GM04503 (cell line): ENCODE measurements around the gene PATE3.

ENCODE experiments used
- DNase-seq: peaks from one replicate; pipeline ENCODE4 v3.0.0-alpha.2; 2012; ENCODE audit warnings: low read depth

Gene PATE3

GRCh38 chr11:125787827-125788226, at the start of gene PATE3:
Gene PATE3 (plus strand): TSS chr11:125788127. CDS start chr11:125788152, 25 bp downstream.
- no peak for DNase-seq

GRCh38 chr11:125740617-125741016, 47.3 kb upstream of the PATE3 start:
- no peak for DNase-seq

- no peak for DNase-seq
These were observed 44.2 kb upstream of the PATE3 start for GRCh38 chr11:125743681-125744080.

- DNase-seq = no peak
These were observed 41.9 kb upstream of the PATE3 start, which contains the start of gene PATE1 for GRCh38 chr11:125745979-125746378. Gene PATE1 (plus strand): TSS chr11:125746279. CDS start chr11:125746305, 26 bp downstream.

- no peak for DNase-seq
These were observed 37.3 kb upstream of the PATE3 start for GRCh38 chr11:125750629-125751028.

GRCh38 chr11:125756050-125756449, 31.9 kb upstream of the PATE3 start:
- no peak for DNase-seq

- DNase-seq = no peak
These were observed 25.5 kb upstream of the PATE3 start for GRCh38 chr11:125762445-125762844.

- DNase-seq = no peak
These were observed 24.4 kb upstream of the PATE3 start for GRCh38 chr11:125763483-125763882.

- no peak for DNase-seq
These were observed 21.7 kb upstream of the PATE3 start for GRCh38 chr11:125766251-125766650.

GRCh38 chr11:125768336-125769046, 19.4 kb upstream of the PATE3 start:
- DNase-seq = no peak

GRCh38 chr11:125770583-125770982, 17.3 kb upstream of the PATE3 start:
- no peak for DNase-seq

GRCh38 chr11:125772834-125773505, 15.0 kb upstream of the PATE3 start:
- peak; percentile 89 for DNase-seq

GRCh38 chr11:125773516-125773915, 14.4 kb upstream of the PATE3 start:
- no peak for DNase-seq

GRCh38 chr11:125777309-125777708, 10.6 kb upstream of the PATE3 start:
- peak; percentile 21 for DNase-seq

- no peak for DNase-seq
These were observed 9.2 kb upstream of the PATE3 start, which contains the start of gene PATE2 for GRCh38 chr11:125778728-125779127. Gene PATE2 (minus strand): TSS chr11:125778828. CDS start chr11:125778773, 55 bp downstream.

- no peak for DNase-seq
These were observed 3.2 kb upstream of the PATE3 start for GRCh38 chr11:125784678-125785077.

- no peak for DNase-seq
These were observed 2.9 kb downstream of the PATE3 start for GRCh38 chr11:125790825-125791224.

GRCh38 chr11:125797641-125798040, 9.7 kb downstream of the PATE3 start:
- no peak for DNase-seq

GRCh38 chr11:125799808-125800207, 11.9 kb downstream of the PATE3 start:
- no peak for DNase-seq

- no peak for DNase-seq
These were observed 14.5 kb downstream of the PATE3 start for GRCh38 chr11:125802387-125802786.

- no peak for DNase-seq
These were observed 20.0 kb downstream of the PATE3 start for GRCh38 chr11:125807909-125808308.

- no peak for DNase-seq
These were observed 45.1 kb downstream of the PATE3 start, which contains the start of gene PATE4 for GRCh38 chr11:125833016-125833415. Gene PATE4 (plus strand): TSS chr11:125833316. CDS start chr11:125833360, 44 bp downstream.

GRCh38 chr11:125835748-125836147, 47.8 kb downstream of the PATE3 start:
- no peak for DNase-seq
